ENCODE results near the gene PTGER1. TPM values are rescaled to one million over a fixed set of nuclear protein-coding genes. Genes with fewer than 3 reads are reported as not detected.

The PTGER1 gene
- total RNA-seq, 1 donor from 2014 or later: not detected

DNA sequence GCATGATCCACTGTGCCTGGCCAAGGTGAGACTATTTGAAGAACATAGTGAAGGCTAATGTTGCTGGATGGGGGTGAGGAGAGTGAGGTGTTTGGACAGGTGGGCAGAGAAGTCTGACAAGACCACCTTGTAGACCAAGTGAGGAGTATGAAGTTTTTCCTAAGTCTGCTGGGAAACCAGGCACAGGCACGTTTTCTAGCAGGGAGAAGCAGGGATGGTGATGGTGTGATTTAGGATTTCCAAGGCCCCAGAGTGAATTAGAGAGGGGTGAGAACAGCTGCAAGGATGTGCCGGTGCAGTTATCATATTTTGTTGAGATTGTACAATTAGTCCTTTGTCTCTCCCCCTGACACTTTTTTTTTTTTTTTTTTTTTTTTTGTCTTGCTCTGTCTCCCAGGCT is 47.7 kb downstream of the PTGER1 start:
- no peak for DNase-seq (ENCODE audit: low spot score)
- intact Hi-C loops (cut with DNase I): no loop called here

DNA sequence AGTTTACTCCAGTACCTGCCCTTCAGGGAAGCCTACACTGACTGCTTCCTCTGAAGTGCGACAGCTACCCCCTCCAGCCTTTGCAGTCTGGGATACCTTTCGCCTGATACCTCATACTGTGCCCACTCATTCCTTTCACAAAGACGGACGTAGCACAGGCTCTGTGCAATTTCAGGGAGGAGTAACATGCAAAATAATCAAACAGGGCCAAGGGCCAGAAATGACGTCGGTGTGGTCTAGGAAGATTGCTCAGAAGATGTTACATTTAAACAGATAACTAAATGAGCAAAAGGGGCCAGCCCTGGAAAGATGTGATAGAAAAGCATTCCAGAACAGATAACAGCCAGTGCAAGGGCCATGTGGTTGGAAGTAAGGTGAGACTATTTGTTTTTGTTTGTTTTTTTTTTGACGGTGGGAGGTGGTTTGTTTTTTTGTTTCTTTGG is 49.4 kb downstream of the PTGER1 start:
- DNase-seq (ENCODE audit: low spot score): no peak
- intact Hi-C loops (cut with DNase I): no loop called here

Other genes with a start within 250 kb of the PTGER1 start
- 36.4 TPM for gene ADGRE5, start 93.9 kb downstream of the PTGER1 start, total RNA-seq
- 26.7 TPM for gene DDX39A, start 56.0 kb downstream of the PTGER1 start, total RNA-seq
- gene PKN1, start 42.0 kb downstream of the PTGER1 start, total RNA-seq: 136 TPM
- gene GIPC1, start 20.8 kb upstream of the PTGER1 start, total RNA-seq: 49.5 TPM
- 61.6 TPM for gene DNAJB1, start 43.0 kb upstream of the PTGER1 start, total RNA-seq
- gene TECR, start 54.2 kb upstream of the PTGER1 start, total RNA-seq: 62.0 TPM
- gene NDUFB7, start 96.7 kb upstream of the PTGER1 start, total RNA-seq: 382 TPM
- gene CLEC17A, start 107.7 kb upstream of the PTGER1 start, total RNA-seq: not detected
- gene ADGRE3, start 199.5 kb upstream of the PTGER1 start, total RNA-seq: 0.46 TPM
- gene ZNF333, start 214.7 kb upstream of the PTGER1 start, total RNA-seq: 10.5 TPM